ENCODE measurements around the gene TSHB.

GRCh38 chr1:115021145-115021544 is 8.5 kb upstream of the TSHB start:
- TF ChIP-seq, protein P1, sequence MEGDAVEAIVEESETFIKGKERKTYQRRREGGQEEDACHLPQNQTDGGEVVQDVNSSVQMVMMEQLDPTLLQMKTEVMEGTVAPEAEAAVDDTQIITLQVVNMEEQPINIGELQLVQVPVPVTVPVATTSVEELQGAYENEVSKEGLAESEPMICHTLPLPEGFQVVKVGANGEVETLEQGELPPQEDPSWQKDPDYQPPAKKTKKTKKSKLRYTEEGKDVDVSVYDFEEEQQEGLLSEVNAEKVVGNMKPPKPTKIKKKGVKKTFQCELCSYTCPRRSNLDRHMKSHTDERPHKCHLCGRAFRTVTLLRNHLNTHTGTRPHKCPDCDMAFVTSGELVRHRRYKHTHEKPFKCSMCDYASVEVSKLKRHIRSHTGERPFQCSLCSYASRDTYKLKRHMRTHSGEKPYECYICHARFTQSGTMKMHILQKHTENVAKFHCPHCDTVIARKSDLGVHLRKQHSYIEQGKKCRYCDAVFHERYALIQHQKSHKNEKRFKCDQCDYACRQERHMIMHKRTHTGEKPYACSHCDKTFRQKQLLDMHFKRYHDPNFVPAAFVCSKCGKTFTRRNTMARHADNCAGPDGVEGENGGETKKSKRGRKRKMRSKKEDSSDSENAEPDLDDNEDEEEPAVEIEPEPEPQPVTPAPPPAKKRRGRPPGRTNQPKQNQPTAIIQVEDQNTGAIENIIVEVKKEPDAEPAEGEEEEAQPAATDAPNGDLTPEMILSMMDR (conservative IDR thresholded peaks at IDR 0.05; ENCODE audit: low read length), result no peak
- TF ChIP-seq EZH2phosphoT487 (IDR thresholded peaks at IDR 0.05; ENCODE audit: borderline replicate concordance), result no peak

All from Loucy (cell line).